Loucy (cell line): Measurements from ENCODE around the gene LHFPL3.

ENCODE experiments used
- CTCF ChIP-seq: fragments of 200-600 bp; sonication (generic); conservative IDR thresholded peaks from 2 replicates; pipeline ENCODE4 v1.5.1; 2014; ENCODE audit warnings: mild to moderate bottlenecking, antibody characterized with exemption, low read length
- EZH2phosphoT487 ChIP-seq: fragments of 200-600 bp; IDR thresholded peaks from 2 replicates; pipeline ENCODE4 v1.6.1; 2018; ENCODE audit warnings: antibody characterized with exemption, mild to moderate bottlenecking, moderate library complexity, borderline replicate concordance

DNA sequence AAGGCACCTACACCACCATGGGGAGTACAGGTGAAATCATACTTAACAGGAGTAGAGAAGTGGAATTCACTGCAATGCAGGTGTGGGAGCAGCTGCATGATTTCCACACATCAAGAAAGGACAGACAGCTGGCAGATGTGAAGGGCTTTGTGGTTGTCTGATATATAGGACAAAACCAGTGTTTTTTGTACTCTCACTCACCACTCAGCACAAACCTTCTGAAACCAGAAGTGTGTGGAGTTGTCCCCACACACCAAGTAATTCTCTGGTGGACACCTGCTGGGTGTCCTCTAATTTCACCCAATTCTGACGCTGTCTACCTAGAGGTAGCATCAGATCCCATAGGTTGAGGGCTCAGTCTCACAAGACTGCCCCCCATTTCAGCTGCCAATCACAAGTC is 357.9 kb downstream of the LHFPL3 start:
- TF ChIP-seq CTCF: no peak
- TF ChIP-seq EZH2phosphoT487: no peak
